Measurements from ENCODE around the gene ADCY10. TPM values are rescaled to one million over a fixed set of nuclear protein-coding genes. Genes with fewer than 3 reads are reported as not detected.

Gene ADCY10
- total and polyA plus RNA-seq, 9 of the 15 experiments (the other 6 are each of a cell fraction or from before 2014, with no cell fraction given) = 0.08 to 0.86 (median 0.22) TPM

DNA sequence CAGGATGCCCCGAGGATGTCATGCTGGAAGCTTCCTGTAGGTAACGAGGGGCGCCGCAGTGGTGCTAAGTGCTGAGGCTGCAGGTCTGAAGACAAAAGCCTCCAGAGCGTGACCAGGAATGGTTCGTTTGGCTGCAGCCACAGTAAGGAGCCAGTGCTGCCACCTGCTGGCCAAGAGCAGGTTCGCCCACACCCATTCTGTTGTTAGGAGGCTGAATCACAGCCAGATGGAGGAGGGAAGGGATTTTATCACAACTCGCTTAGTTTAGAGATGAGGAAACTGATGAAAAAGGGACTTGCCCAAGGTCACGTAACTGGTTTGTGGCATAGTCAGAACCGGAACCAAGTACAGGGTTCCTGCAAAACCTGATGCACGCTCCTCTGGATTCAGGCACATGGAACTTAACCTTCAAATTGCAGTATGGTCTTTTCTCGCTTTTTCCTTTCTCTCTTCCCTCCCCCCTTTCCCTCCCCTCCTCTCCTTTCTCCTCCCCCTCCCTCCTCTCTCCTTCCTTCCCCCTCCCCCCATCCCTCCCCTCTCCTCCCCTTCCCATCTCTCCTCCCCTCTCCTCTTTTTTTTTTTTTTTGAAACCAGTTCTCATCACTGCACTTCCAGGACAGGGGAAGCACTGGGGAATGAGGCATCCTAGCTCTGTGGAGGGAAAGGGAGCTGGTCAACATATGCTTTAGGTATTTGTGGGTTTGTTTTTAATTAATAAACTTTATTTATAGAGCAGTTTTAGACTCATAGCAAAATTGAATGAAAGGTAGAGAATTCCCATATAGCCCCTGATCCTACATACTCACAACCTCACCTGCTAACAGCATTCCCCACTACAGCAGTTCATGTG lies 110.4 kb downstream of the ADCY10 start (continued):
- TF ChIP-seq, protein P1, sequence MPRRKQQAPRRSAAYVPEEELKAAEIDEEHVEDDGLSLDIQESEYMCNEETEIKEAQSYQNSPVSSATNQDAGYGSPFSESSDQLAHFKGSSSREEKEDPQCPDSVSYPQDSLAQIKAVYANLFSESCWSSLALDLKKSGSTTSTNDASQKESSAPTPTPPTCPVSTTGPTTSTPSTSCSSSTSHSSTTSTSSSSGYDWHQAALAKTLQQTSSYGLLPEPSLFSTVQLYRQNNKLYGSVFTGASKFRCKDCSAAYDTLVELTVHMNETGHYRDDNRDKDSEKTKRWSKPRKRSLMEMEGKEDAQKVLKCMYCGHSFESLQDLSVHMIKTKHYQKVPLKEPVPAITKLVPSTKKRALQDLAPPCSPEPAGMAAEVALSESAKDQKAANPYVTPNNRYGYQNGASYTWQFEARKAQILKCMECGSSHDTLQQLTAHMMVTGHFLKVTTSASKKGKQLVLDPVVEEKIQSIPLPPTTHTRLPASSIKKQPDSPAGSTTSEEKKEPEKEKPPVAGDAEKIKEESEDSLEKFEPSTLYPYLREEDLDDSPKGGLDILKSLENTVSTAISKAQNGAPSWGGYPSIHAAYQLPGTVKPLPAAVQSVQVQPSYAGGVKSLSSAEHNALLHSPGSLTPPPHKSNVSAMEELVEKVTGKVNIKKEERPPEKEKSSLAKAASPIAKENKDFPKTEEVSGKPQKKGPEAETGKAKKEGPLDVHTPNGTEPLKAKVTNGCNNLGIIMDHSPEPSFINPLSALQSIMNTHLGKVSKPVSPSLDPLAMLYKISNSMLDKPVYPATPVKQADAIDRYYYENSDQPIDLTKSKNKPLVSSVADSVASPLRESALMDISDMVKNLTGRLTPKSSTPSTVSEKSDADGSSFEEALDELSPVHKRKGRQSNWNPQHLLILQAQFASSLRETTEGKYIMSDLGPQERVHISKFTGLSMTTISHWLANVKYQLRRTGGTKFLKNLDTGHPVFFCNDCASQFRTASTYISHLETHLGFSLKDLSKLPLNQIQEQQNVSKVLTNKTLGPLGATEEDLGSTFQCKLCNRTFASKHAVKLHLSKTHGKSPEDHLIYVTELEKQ (CRISPR knock-in tag; IDR thresholded peaks at IDR 0.05) = no peak
- TF ChIP-seq MAFG (tag; conservative IDR thresholded peaks at IDR 0.05) (peak; percentile 90), BCL6 (CRISPR knock-in tag; IDR thresholded peaks at IDR 0.05) (no peak), ZNF583 (CRISPR knock-in tag; IDR thresholded peaks at IDR 0.05) (no peak), TGIF2 (CRISPR knock-in tag; IDR thresholded peaks at IDR 0.05) (no peak), ZNF316 (IDR thresholded peaks at IDR 0.05) (peak; percentile 98), ZEB2 (IDR thresholded peaks at IDR 0.05) (peak; percentile 59), ZNF134 (CRISPR knock-in tag; conservative IDR thresholded peaks at IDR 0.05) (no peak), ZNF165 (CRISPR knock-in tag; IDR thresholded peaks at IDR 0.05; ENCODE audit: borderline replicate concordance) (no peak), EP400 (IDR thresholded peaks at IDR 0.05) (peak; percentile 61), POLR2A (conservative IDR thresholded peaks at IDR 0.05) (no peak)
- TF ChIP-seq, protein P2, sequence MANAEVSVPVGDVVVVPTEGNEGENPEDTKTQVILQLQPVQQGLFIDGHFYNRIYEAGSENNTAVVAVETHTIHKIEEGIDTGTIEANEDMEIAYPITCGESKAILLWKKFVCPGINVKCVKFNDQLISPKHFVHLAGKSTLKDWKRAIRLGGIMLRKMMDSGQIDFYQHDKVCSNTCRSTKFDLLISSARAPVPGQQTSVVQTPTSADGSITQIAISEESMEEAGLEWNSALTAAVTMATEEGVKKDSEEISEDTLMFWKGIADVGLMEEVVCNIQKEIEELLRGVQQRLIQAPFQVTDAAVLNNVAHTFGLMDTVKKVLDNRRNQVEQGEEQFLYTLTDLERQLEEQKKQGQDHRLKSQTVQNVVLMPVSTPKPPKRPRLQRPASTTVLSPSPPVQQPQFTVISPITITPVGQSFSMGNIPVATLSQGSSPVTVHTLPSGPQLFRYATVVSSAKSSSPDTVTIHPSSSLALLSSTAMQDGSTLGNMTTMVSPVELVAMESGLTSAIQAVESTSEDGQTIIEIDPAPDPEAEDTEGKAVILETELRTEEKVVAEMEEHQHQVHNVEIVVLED (CRISPR knock-in tag; IDR thresholded peaks at IDR 0.05) = no peak
- TF ChIP-seq, protein P3, sequence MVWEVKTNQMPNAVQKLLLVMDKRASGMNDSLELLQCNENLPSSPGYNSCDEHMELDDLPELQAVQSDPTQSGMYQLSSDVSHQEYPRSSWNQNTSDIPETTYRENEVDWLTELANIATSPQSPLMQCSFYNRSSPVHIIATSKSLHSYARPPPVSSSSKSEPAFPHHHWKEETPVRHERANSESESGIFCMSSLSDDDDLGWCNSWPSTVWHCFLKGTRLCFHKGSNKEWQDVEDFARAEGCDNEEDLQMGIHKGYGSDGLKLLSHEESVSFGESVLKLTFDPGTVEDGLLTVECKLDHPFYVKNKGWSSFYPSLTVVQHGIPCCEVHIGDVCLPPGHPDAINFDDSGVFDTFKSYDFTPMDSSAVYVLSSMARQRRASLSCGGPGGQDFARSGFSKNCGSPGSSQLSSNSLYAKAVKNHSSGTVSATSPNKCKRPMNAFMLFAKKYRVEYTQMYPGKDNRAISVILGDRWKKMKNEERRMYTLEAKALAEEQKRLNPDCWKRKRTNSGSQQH (CRISPR knock-in tag; IDR thresholded peaks at IDR 0.05) = no peak
- TF ChIP-seq, protein P4, sequence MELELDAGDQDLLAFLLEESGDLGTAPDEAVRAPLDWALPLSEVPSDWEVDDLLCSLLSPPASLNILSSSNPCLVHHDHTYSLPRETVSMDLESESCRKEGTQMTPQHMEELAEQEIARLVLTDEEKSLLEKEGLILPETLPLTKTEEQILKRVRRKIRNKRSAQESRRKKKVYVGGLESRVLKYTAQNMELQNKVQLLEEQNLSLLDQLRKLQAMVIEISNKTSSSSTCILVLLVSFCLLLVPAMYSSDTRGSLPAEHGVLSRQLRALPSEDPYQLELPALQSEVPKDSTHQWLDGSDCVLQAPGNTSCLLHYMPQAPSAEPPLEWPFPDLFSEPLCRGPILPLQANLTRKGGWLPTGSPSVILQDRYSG (tag; conservative IDR thresholded peaks at IDR 0.05; ENCODE audit: low read depth) = no peak
- TF ChIP-seq, protein P5, sequence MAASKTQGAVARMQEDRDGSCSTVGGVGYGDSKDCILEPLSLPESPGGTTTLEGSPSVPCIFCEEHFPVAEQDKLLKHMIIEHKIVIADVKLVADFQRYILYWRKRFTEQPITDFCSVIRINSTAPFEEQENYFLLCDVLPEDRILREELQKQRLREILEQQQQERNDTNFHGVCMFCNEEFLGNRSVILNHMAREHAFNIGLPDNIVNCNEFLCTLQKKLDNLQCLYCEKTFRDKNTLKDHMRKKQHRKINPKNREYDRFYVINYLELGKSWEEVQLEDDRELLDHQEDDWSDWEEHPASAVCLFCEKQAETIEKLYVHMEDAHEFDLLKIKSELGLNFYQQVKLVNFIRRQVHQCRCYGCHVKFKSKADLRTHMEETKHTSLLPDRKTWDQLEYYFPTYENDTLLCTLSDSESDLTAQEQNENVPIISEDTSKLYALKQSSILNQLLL (CRISPR knock-in tag; IDR thresholded peaks at IDR 0.05; ENCODE audit: borderline replicate concordance) = no peak
- TF ChIP-seq, protein P6, sequence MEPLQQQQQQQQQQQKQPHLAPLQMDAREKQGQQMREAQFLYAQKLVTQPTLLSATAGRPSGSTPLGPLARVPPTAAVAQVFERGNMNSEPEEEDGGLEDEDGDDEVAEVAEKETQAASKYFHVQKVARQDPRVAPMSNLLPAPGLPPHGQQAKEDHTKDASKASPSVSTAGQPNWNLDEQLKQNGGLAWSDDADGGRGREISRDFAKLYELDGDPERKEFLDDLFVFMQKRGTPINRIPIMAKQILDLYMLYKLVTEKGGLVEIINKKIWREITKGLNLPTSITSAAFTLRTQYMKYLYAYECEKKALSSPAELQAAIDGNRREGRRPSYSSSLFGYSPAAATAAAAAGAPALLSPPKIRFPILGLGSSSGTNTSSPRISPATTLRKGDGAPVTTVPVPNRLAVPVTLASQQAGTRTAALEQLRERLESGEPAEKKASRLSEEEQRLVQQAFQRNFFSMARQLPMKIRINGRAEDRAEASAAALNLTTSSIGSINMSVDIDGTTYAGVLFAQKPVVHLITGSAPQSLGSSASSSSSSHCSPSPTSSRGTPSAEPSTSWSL (CRISPR knock-in tag; IDR thresholded peaks at IDR 0.05; ENCODE audit: borderline replicate concordance) = no peak
